PC-9 (cell line): ENCODE data around the gene STK10. TPM values are rescaled to one million over a fixed set of nuclear protein-coding genes. Genes with fewer than 3 reads are reported as not detected.

Experiments
- BruUV-seq: library from RNA; stranded (reverse); fragments of 400-500 nt; replicated peaks from 2 replicates; lab custom pipeline; 2021; lab: Mats Ljungman, UMichigan
- CTCF ChIA-PET: fragments of 300-600 bp; sonication (Branson Sonifier 250); formaldehyde crosslinking; loops from one replicate; lab custom pipeline; 2022; ENCODE audit warnings: antibody characterized with exemption; lab: Charles Lee
- POLR2A ChIA-PET: fragments of 300-600 bp; sonication (Branson Sonifier 250); formaldehyde crosslinking; loops from one replicate; lab custom pipeline; 2022; ENCODE audit warnings: antibody characterized with exemption; ENCODE audit not compliant: unreplicated experiment; lab: Charles Lee
- DNase-seq, 2 experiments: peaks; one replicate each; pipeline versions ENCODE4 v3.0.0 to v3.0.0-alpha.2; 2015 to 2022; ENCODE audit warnings: mixed read lengths in 1 of 2
- H2AFZ ChIP-seq: fragments of 200-600 bp; sonication (generic); 2 replicates; pipeline ENCODE4 v1.8.1; 2017; ENCODE audit warnings: antibody characterized with exemption
- H3F3A ChIP-seq: fragments of 200-600 bp; sonication (generic); 2 replicates; pipeline ENCODE4 v1.8.1; 2017; ENCODE audit warnings: antibody characterized with exemption, mild to moderate bottlenecking, low read depth; ENCODE audit not compliant: insufficient read depth
- H3K27ac ChIP-seq: fragments of 200-600 bp; sonication (generic); 2 replicates; pipeline ENCODE4 v1.6.1; 2016; ENCODE audit warnings: mixed run types
- H3K27me3 ChIP-seq: fragments of 200-600 bp; sonication (generic); 2 replicates; pipeline ENCODE4 v1.6.1; 2016; ENCODE audit warnings: low read depth, mixed run types; ENCODE audit not compliant: insufficient read depth
- H3K36me3 ChIP-seq: fragments of 200-600 bp; sonication (generic); 2 replicates; pipeline ENCODE4 v1.6.1; 2016; ENCODE audit warnings: low read depth, mixed run types
- H3K4me1 ChIP-seq: fragments of 200-600 bp; sonication (generic); replicated peaks from 2 replicates; pipeline ENCODE4 v1.6.1; 2016; ENCODE audit warnings: mixed run types; ENCODE audit not compliant: insufficient read depth
- H3K4me2 ChIP-seq: fragments of 200-600 bp; sonication (generic); 2 replicates; pipeline ENCODE4 v1.6.1; 2017; ENCODE audit warnings: mixed run types
- H3K4me3 ChIP-seq: fragments of 200-600 bp; sonication (generic); 2 replicates; pipeline ENCODE4 v1.6.1; 2016; ENCODE audit warnings: mixed run types
- H3K79me2 ChIP-seq: fragments of 200-600 bp; sonication (generic); 2 replicates; pipeline ENCODE4 v1.6.1; 2017; ENCODE audit warnings: low read depth, mixed run types
- H3K9me2 ChIP-seq: fragments of 200-600 bp; sonication (generic); 2 replicates; pipeline ENCODE4 v1.8.1; 2017; ENCODE audit warnings: mild to moderate bottlenecking; ENCODE audit not compliant: insufficient read depth
- H3K9me3 ChIP-seq: fragments of 200-600 bp; sonication (generic); 2 replicates; pipeline ENCODE4 v1.8.1; 2016; ENCODE audit warnings: low read depth; ENCODE audit not compliant: insufficient read depth
- H4K20me1 ChIP-seq: fragments of 200-600 bp; sonication (generic); 2 replicates; pipeline ENCODE4 v1.8.1; 2017; ENCODE audit not compliant: insufficient read depth
- EZH2 ChIP-seq: fragments of 200-600 bp; sonication (generic); IDR thresholded peaks from 2 replicates; pipeline ENCODE4 v1.8.0; 2017; ENCODE audit warnings: antibody characterized with exemption, low read depth
- intact Hi-C: fragments of 100-400 bp; cut with micrococcal nuclease; formaldehyde crosslinking; loops from one replicate; pipeline ENCODE4 v1.10.0; 2022; ENCODE audit not compliant: unreplicated experiment
- total RNA-seq: library from RNA; stranded (reverse); gene quantifications from 2 replicates; pipeline ENCODE4 v1.2.3, GENCODE V29; 2021
- TF ChIP-seq, protein P1 (sequence below): fragments of 200-600 bp; sonication (generic); conservative IDR thresholded peaks from 2 replicates; pipeline ENCODE4 v1.6.1; 2017; ENCODE audit warnings: mixed run types, antibody characterized with exemption, mild to moderate bottlenecking, moderate library complexity

The STK10 gene
- total RNA-seq, 1 experiment from 2014 or later: 31.5 TPM

GRCh38 chr5:172089298-172090117 is 98.5 kb downstream of the STK10 start:
- Histone ChIP-seq H3F3A (no peaks in the 10 kb centered on the region), H3K9me3 (no peaks in the 10 kb centered on the region), H3K4me2 (no peak overlapping the region), H3K27ac (no peak overlapping the region), H4K20me1 (no peaks in the 10 kb centered on the region), H3K4me3 (no peak overlapping the region), H3K79me2 (no peaks in the 10 kb centered on the region), H2AFZ (no peak overlapping the region), H3K36me3 (no peaks in the 10 kb centered on the region), H3K4me1 (no peaks in the 10 kb centered on the region), H3K9me2 (no peaks in the 10 kb centered on the region), H3K27me3 (no peaks in the 10 kb centered on the region)
- BruUV-seq: no TSS peak
- ChIA-PET POLR2A (no interaction called here), CTCF (interaction anchor here (0.5 kb wide), 1 partner anchor 530 kb away, joined by 4 read pairs; no protein-coding TSS in a partner anchor)
- DNase-seq: no peak
- intact Hi-C loops: no loop called here
- no peak for TF ChIP-seq EZH2
- TF ChIP-seq, protein P1, sequence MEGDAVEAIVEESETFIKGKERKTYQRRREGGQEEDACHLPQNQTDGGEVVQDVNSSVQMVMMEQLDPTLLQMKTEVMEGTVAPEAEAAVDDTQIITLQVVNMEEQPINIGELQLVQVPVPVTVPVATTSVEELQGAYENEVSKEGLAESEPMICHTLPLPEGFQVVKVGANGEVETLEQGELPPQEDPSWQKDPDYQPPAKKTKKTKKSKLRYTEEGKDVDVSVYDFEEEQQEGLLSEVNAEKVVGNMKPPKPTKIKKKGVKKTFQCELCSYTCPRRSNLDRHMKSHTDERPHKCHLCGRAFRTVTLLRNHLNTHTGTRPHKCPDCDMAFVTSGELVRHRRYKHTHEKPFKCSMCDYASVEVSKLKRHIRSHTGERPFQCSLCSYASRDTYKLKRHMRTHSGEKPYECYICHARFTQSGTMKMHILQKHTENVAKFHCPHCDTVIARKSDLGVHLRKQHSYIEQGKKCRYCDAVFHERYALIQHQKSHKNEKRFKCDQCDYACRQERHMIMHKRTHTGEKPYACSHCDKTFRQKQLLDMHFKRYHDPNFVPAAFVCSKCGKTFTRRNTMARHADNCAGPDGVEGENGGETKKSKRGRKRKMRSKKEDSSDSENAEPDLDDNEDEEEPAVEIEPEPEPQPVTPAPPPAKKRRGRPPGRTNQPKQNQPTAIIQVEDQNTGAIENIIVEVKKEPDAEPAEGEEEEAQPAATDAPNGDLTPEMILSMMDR: no peak

DNA sequence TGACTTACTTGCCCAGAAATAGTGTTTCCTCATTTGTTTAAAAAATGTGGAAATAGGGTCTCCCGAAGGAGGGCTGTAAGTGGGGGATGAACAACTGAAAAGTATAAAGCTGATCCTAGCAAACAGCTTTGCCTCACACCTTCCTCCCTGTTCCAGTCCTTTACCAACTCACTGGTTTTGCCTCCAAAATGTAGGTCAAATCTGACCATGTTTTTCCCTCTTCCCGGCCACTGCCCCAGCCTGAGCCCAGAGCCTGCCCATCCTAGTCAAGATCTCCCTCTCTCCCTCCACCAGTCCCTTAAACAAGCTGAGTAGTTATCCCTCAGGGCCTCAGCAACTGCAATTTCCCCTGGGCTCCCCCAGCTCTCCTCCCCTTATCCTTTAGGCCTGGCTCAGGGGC is 99.2 kb downstream of the STK10 start:
- ChIA-PET CTCF (interaction anchor here (0.5 to 0.6 kb wide), 2 partner anchors 101 to 531 kb away, joined by 4 to 13 read pairs; no protein-coding TSS in a partner anchor), POLR2A (no interaction called here)
- H3K79me2 ChIP-seq: no peaks in the 10 kb centered on the region
- H3K4me3 ChIP-seq: no peak overlapping the region
- no peaks in the 10 kb centered on the region for H3K36me3 ChIP-seq
- H3K9me2 ChIP-seq: no peaks in the 10 kb centered on the region
- BruUV-seq: no TSS peak
- no peaks in the 10 kb centered on the region for H3K27me3 ChIP-seq
- no peak for TF ChIP-seq EZH2
- TF ChIP-seq, protein P1: no peak
- no peaks in the 10 kb centered on the region for H3K9me3 ChIP-seq
- H4K20me1 ChIP-seq: no peaks in the 10 kb centered on the region
- no peak overlapping the region for H2AFZ ChIP-seq
- H3F3A ChIP-seq: no peaks in the 10 kb centered on the region
- H3K4me2 ChIP-seq: no peak overlapping the region
- intact Hi-C loops: no loop called here
- DNase-seq: no peak
- H3K4me1 ChIP-seq: no peaks in the 10 kb centered on the region
- H3K27ac ChIP-seq: no peak overlapping the region

DNA sequence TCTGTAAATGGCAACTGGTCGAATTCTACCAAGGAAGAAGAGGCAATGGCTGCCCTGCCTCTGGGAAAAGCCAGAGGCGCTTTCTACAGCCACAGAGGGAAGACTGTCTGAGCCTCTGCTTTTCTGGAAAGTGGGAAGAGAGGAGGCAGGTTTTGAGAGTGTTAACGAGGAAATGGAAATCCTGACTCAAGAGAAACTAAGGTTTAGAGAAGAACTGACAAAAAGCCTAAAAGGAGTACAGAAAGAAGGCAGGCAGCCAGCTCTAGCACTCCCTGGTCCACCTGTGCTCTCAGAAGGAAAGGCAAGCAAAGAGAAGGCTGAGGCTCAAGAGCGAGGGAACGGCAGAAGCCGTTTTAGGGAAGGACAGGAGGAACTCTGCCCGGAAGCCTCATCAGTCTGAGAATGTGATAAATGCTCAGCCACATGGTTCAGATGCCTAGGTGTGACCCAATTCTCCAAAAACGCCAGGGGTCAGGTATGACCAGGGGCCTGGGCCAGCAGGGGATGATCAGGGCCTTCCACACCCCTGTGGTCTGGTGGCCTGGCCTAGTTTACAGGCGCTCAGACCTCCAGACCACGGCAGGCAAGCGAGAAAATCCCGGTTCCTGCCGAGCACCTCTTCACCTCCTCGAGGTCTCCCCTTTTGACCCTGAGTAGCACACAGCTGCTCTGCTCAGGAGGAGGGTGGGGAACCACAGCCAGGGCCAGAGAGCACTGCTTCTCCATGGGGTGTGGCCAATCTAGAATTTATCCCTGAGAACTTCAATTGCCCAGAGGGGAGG is 101.6 kb downstream of the STK10 start:
- Histone ChIP-seq H3F3A (no peaks in the 10 kb centered on the region), H2AFZ (no peak overlapping the region), H3K9me3 (no peaks in the 10 kb centered on the region), H3K79me2 (no peaks in the 10 kb centered on the region), H3K9me2 (no peaks in the 10 kb centered on the region), H3K36me3 (no peaks in the 10 kb centered on the region; the same call in 1 of the 2 replicates), H3K27ac (no peak overlapping the region), H3K27me3 (no peaks in the 10 kb centered on the region), H3K4me1 (no peaks in the 10 kb centered on the region), H4K20me1 (no peaks in the 10 kb centered on the region), H3K4me2 (no peak overlapping the region), H3K4me3 (no peak overlapping the region)
- ChIA-PET POLR2A (interaction anchor here (0.6 kb wide), 1 partner anchor 65 kb away, joined by 10 read pairs; no protein-coding TSS in a partner anchor), CTCF (no interaction called here)
- no peak for DNase-seq
- no TSS peak for BruUV-seq
- intact Hi-C loops: no loop called here
- no peak for TF ChIP-seq EZH2
- TF ChIP-seq, protein P1: no peak
